CD8-positive, alpha-beta memory T cell (primary cell): ENCODE data around the gene HOXA5. TPM values are rescaled to one million over a fixed set of nuclear protein-coding genes. Genes with fewer than 3 reads are reported as not detected.
A peak's percentile ranks its signal among the peaks of the same experiment; 100 is the strongest.

ENCODE experiments used
- CTCF ChIA-PET: fragments of 350-600 bp; sonication (Branson Sonifier 250); formaldehyde crosslinking; loops from one replicate; lab custom pipeline; 2021; ENCODE audit warnings: antibody characterized with exemption; lab: Charles Lee
- POLR2A ChIA-PET: fragments of 350-600 bp; sonication (Branson Sonifier 250); formaldehyde crosslinking; loops from one replicate; lab custom pipeline; 2021; ENCODE audit warnings: antibody characterized with exemption; lab: Charles Lee
- DNase-seq, 5 donors: peaks; one replicate each; pipeline versions ENCODE4 v3.0.0 to v3.0.0-alpha.2; 2020 to 2022; ENCODE audit warnings: mixed read lengths in 1 of 5
- H3K27ac ChIP-seq: one replicate; pipeline ENCODE4 v1.7.0; 2013; ENCODE audit warnings: low read depth, mild to moderate bottlenecking, low read length, moderate library complexity
- H3K27me3 ChIP-seq: 2 replicates; pipeline ENCODE4 v1.7.0; 2013; ENCODE audit warnings: low read length, mild to moderate bottlenecking; ENCODE audit not compliant: insufficient read depth, poor library complexity, severe bottlenecking
- H3K36me3 ChIP-seq: 2 replicates; pipeline ENCODE4 v1.7.0; 2013; ENCODE audit warnings: mild to moderate bottlenecking, low read length, moderate library complexity; ENCODE audit not compliant: insufficient read depth
- H3K4me1 ChIP-seq: 2 replicates; pipeline ENCODE4 v1.7.0; 2013; ENCODE audit warnings: mild to moderate bottlenecking, low read length, moderate library complexity; ENCODE audit not compliant: insufficient read depth
- H3K4me3 ChIP-seq: 2 replicates; pipeline ENCODE4 v1.7.0; 2013; ENCODE audit warnings: mild to moderate bottlenecking, low read length
- H3K9me3 ChIP-seq: 2 replicates; pipeline ENCODE4 v1.7.0; 2013; ENCODE audit warnings: mild to moderate bottlenecking, low read length
- H3K27ac Mint-ChIP-seq, 8 donors: one replicate each; pipeline ENCODE4 v1.8.0; 2020 to 2021; ENCODE audit warnings: mixed read lengths in 8 of 8, mild to moderate bottlenecking in 6 of 8, inconsistent platforms in 3 of 8, moderate library complexity in 3 of 8
- H3K27me3 Mint-ChIP-seq, 2 donors: one replicate each; pipeline ENCODE4 v1.8.0; 2020 to 2021; ENCODE audit warnings: mixed read lengths in 2 of 2, mild to moderate bottlenecking in 1 of 2, moderate library complexity in 1 of 2
- H3K36me3 Mint-ChIP-seq, 3 donors: one replicate each; pipeline ENCODE4 v1.8.0; 2020 to 2021; ENCODE audit warnings: mixed read lengths in 3 of 3, inconsistent platforms in 1 of 3, mild to moderate bottlenecking in 1 of 3
- H3K4me1 Mint-ChIP-seq, 3 donors: one replicate each; pipeline ENCODE4 v1.8.0; 2020 to 2021; ENCODE audit warnings: mixed read lengths in 3 of 3, inconsistent platforms in 1 of 3, mild to moderate bottlenecking in 1 of 3
- H3K4me3 Mint-ChIP-seq, 7 donors: one replicate each; pipeline ENCODE4 v1.8.0; 2020 to 2021; ENCODE audit warnings: mixed read lengths in 7 of 7, mild to moderate bottlenecking in 6 of 7, moderate library complexity in 4 of 7, inconsistent platforms in 2 of 7
- H3K9me3 Mint-ChIP-seq, 5 donors: one replicate each; pipeline ENCODE4 v1.8.0; 2020 to 2022; ENCODE audit warnings: mixed read lengths in 5 of 5, mild to moderate bottlenecking in 3 of 5, moderate library complexity in 2 of 5, inconsistent platforms in 1 of 5
- polyA plus RNA-seq: library from polyadenylated mRNA; unstranded; fragments of 300-500 nt; fragmentation: Illumina TruSeq; gene quantifications from one replicate; pipeline ENCODE4 v1.2.3, GENCODE V29; 2021
- total RNA-seq, 2 experiments: library from RNA; stranded (reverse); gene quantifications; one replicate each; pipeline ENCODE4 v1.2.3, GENCODE V29; 2021

Gene HOXA5
- total and polyA plus RNA-seq, 3 experiments from 2014 or later = not detected

GRCh38 chr7:27154369-27154768, 10.9 kb upstream of the HOXA5 start:
- no peak overlapping the region for H3K4me3 ChIP-seq
- H3K9me3 ChIP-seq = no peaks in the 10 kb centered on the region
- H3K4me1 Mint-ChIP-seq = peaks cover 52 to 75% (median 57%) of the 10 kb centered on the region in 3 donors
- H3K36me3 ChIP-seq = no peaks in the 10 kb centered on the region
- H3K36me3 Mint-ChIP-seq = peaks cover 0 to 2% (median 0%) of the 10 kb centered on the region in 3 donors
- peaks cover 87 to 96% of the 10 kb centered on the region in 2 donors for H3K27me3 Mint-ChIP-seq
- POLR2A ChIA-PET = no interaction called here
- H3K9me3 Mint-ChIP-seq = peaks cover 0 to 14% (median 0%) of the 10 kb centered on the region in 5 donors
- H3K4me1 ChIP-seq = peaks cover 47% of the 10 kb centered on the region
- H3K27ac ChIP-seq = no peak overlapping the region
- CTCF ChIA-PET = interaction anchor here (1.4 to 6.9 kb wide), 3 partner anchors 9 to 467 kb away, joined by 3 to 71 read pairs (median 6); partner anchors contain the start of gene HOXA9
- H3K4me3 Mint-ChIP-seq = peak overlapping the region; percentile 19 to 75 (median 60)
- H3K27me3 ChIP-seq = peaks cover 87% of the 10 kb centered on the region
- no peak for DNase-seq
- peak overlapping the region in 2 of 8 donors; percentile 18 to 81 for H3K27ac Mint-ChIP-seq

GRCh38 chr7:27153526-27153925, 10.0 kb upstream of the HOXA5 start:
- peaks cover 47% of the 10 kb centered on the region for H3K4me1 ChIP-seq
- no peaks in the 10 kb centered on the region for H3K9me3 ChIP-seq
- H3K27me3 ChIP-seq = peaks cover 87% of the 10 kb centered on the region
- Mint-ChIP-seq H3K27me3 (peaks cover 85 to 94% of the 10 kb centered on the region in 2 donors), H3K9me3 (peaks cover 0 to 14% (median 0%) of the 10 kb centered on the region in 5 donors), H3K4me3 (peak overlapping the region in 3 of 7 donors; percentile 1 to 60 (median 38)), H3K27ac (peak overlapping the region in 2 of 8 donors; percentile 74 to 84), H3K36me3 (peaks cover 0 to 2% (median 0%) of the 10 kb centered on the region in 3 donors), H3K4me1 (peaks cover 49 to 71% (median 53%) of the 10 kb centered on the region in 3 donors)
- ChIA-PET POLR2A (interaction anchor here (0.6 kb wide), 1 partner anchor 46 kb away, joined by 3 read pairs; the partner anchor contains the start of gene HOXA13), CTCF (interaction anchor here (2.0 to 6.9 kb wide), 2 partner anchors 9 to 43 kb away, joined by 5 to 71 read pairs; partner anchors contain the start of gene HOXA9)
- H3K4me3 ChIP-seq = no peak overlapping the region
- no peak for DNase-seq
- no peaks in the 10 kb centered on the region for H3K36me3 ChIP-seq
- H3K27ac ChIP-seq = no peak overlapping the region

- Histone ChIP-seq H3K27ac (no peak overlapping the region), H3K27me3 (peaks cover 87% of the 10 kb centered on the region), H3K4me3 (no peak overlapping the region), H3K4me1 (peaks cover 47% of the 10 kb centered on the region), H3K9me3 (no peaks in the 10 kb centered on the region), H3K36me3 (no peaks in the 10 kb centered on the region)
- Mint-ChIP-seq H3K27ac (peak overlapping the region in 1 of 8 donors; percentile 74), H3K9me3 (peaks cover 0 to 13% (median 0%) of the 10 kb centered on the region in 5 donors), H3K36me3 (peaks cover 0 to 2% (median 0%) of the 10 kb centered on the region in 3 donors), H3K27me3 (peaks cover 86 to 94% of the 10 kb centered on the region in 2 donors), H3K4me1 (peaks cover 47 to 71% (median 52%) of the 10 kb centered on the region in 3 donors), H3K4me3 (peak overlapping the region in 1 of 7 donors; percentile 37)
- ChIA-PET POLR2A (no interaction called here), CTCF (interaction anchor here (1.6 to 6.9 kb wide), 3 partner anchors 10 to 43 kb away, joined by 5 to 71 read pairs (median 5); partner anchors contain the start of gene HOXA9)
- DNase-seq = no peak
These were observed 9.4 kb upstream of the HOXA5 start for GRCh38 chr7:27152816-27153442.

- H3K4me3 Mint-ChIP-seq = peak within 1 kb of the TSS; percentile 68 to 88 (median 80)
- Histone ChIP-seq H3K27me3 (peaks cover 86% of the 10 kb centered on the region), H3K4me1 (peaks cover 47% of the 10 kb centered on the region), H3K9me3 (no peaks in the 10 kb centered on the region), H3K4me3 (peak within 1 kb of the TSS; percentile 66), H3K27ac (no peak within 1 kb of the TSS), H3K36me3 (no peaks in the 10 kb centered on the region)
- peaks cover 0 to 10% (median 0%) of the 10 kb centered on the region in 5 donors for H3K9me3 Mint-ChIP-seq
- peaks cover 85 to 92% of the 10 kb centered on the region in 2 donors for H3K27me3 Mint-ChIP-seq
- no peak for DNase-seq
- H3K4me1 Mint-ChIP-seq = peaks cover 46 to 70% (median 51%) of the 10 kb centered on the region in 3 donors
- ChIA-PET CTCF (interaction anchor here (1.5 to 6.9 kb wide), 7 partner anchors 7 to 1278 kb away, joined by 3 to 71 read pairs (median 5); partner anchors contain the start of gene HOXA9), POLR2A (no interaction called here)
- H3K27ac Mint-ChIP-seq = peak within 1 kb of the TSS in 4 of 8 donors; percentile 27 to 82 (median 70)
- peaks cover 0 to 2% (median 0%) of the 10 kb centered on the region in 3 donors for H3K36me3 Mint-ChIP-seq
These were observed 8.7 kb upstream of the HOXA5 start, which contains the start of gene HOXA3 for GRCh38 chr7:27151931-27152815. Gene HOXA3, minus strand, starts transcription at chr7:27152583. Its CDS starts 41,943 bp downstream, at chr7:27110640.

- H3K27ac Mint-ChIP-seq = peak overlapping the region in 5 of 8 donors; percentile 27 to 82 (median 67)
- peak overlapping the region; percentile 66 for H3K4me3 ChIP-seq
- POLR2A ChIA-PET = interaction anchor here (1.0 kb wide), 1 partner anchor 10 kb away, joined by 3 read pairs; no protein-coding TSS in a partner anchor
- H3K9me3 Mint-ChIP-seq = peaks cover 0 to 10% (median 0%) of the 10 kb centered on the region in 5 donors
- no peak overlapping the region for H3K27ac ChIP-seq
- peaks cover 45% of the 10 kb centered on the region for H3K4me1 ChIP-seq
- H3K36me3 ChIP-seq = no peaks in the 10 kb centered on the region
- H3K4me3 Mint-ChIP-seq = peak overlapping the region; percentile 68 to 88 (median 80)
- peaks cover 92% of the 10 kb centered on the region for H3K27me3 ChIP-seq
- H3K9me3 ChIP-seq = no peaks in the 10 kb centered on the region
- H3K4me1 Mint-ChIP-seq = peaks cover 43 to 64% (median 49%) of the 10 kb centered on the region in 3 donors
- CTCF ChIA-PET = interaction anchor here (0.9 to 6.9 kb wide), 18 partner anchors 8 to 1278 kb away, joined by 3 to 71 read pairs (median 4); partner anchors contain the start of genes HOXA4 and HOXA9
- peaks cover 87 to 92% of the 10 kb centered on the region in 2 donors for H3K27me3 Mint-ChIP-seq
- peaks cover 0 to 2% (median 0%) of the 10 kb centered on the region in 3 donors for H3K36me3 Mint-ChIP-seq
- no peak for DNase-seq
These were observed 8.0 kb upstream of the HOXA5 start for GRCh38 chr7:27151341-27151930.

- Histone ChIP-seq H3K36me3 (no peaks in the 10 kb centered on the region), H3K27ac (no peak overlapping the region), H3K4me1 (peaks cover 38% of the 10 kb centered on the region), H3K27me3 (peaks cover 90% of the 10 kb centered on the region), H3K9me3 (no peaks in the 10 kb centered on the region), H3K4me3 (peak overlapping the region; percentile 66)
- H3K27me3 Mint-ChIP-seq = peaks cover 86 to 92% of the 10 kb centered on the region in 2 donors
- ChIA-PET CTCF (interaction anchor here (0.7 to 6.9 kb wide), 25 partner anchors 8 to 1292 kb away, joined by 3 to 71 read pairs (median 4); partner anchors contain the start of genes HOXA4 and HOXA9), POLR2A (interaction anchor here (1.0 kb wide), 1 partner anchor 11 kb away, joined by 3 read pairs; no protein-coding TSS in a partner anchor)
- peak overlapping the region; percentile 68 to 88 (median 80) for H3K4me3 Mint-ChIP-seq
- peaks cover 37 to 57% (median 44%) of the 10 kb centered on the region in 3 donors for H3K4me1 Mint-ChIP-seq
- H3K9me3 Mint-ChIP-seq = peaks cover 0 to 10% (median 0%) of the 10 kb centered on the region in 5 donors
- peak overlapping the region in 5 of 8 donors; percentile 22 to 82 (median 67) for H3K27ac Mint-ChIP-seq
- DNase-seq = peak; percentile 47 to 76 (median 57)
- peaks cover 0 to 2% (median 0%) of the 10 kb centered on the region in 3 donors for H3K36me3 Mint-ChIP-seq
These were observed 7.3 kb upstream of the HOXA5 start for GRCh38 chr7:27150568-27151340.
